ENCODE results near the gene NCOA7. TPM values are rescaled to one million over a fixed set of nuclear protein-coding genes. Genes with fewer than 3 reads are reported as not detected.

NCOA7 gene
- total RNA-seq, 2 experiments from 2014 or later = 34.6 to 35.7 TPM

GRCh38 chr6:125863023-125863422 lies 72.3 kb downstream of the NCOA7 start:
- Mint-ChIP-seq H3K4me1 (ENCODE audit: low read depth) (peaks cover 6% of the 10 kb centered on the region), H3K9me3 (no peaks in the 10 kb centered on the region), H3K27ac (no peak overlapping the region), H3K36me3 (ENCODE audit: low read depth) (peaks cover 16% of the 10 kb centered on the region), H3K4me3 (no peak overlapping the region), H3K27me3 (no peaks in the 10 kb centered on the region)
- no peak overlapping the region for H3K4me3 ChIP-seq (ENCODE audit: low read length)
- ChIA-PET POLR2A (interaction anchor here (0.9 kb wide), 1 partner anchor 72 kb away, joined by 3 read pairs; the partner anchor contains the start of gene NCOA7), CTCF (no interaction called here)
- H3K4me1 ChIP-seq (ENCODE audit: insufficient read depth, low read length) = no peaks in the 10 kb centered on the region
- no peak overlapping the region for H3K27ac ChIP-seq (ENCODE audit: low read depth in 1 of 2, low read length in 2 of 2)
- ATAC-seq (ENCODE audit: poor library complexity) (no peak), DNase-seq (no peak)
- peaks cover 15% of the 10 kb centered on the region for H3K36me3 ChIP-seq (ENCODE audit: insufficient read depth, low read length)
- H3K9me3 ChIP-seq (ENCODE audit: control insufficient read depth in 1 of 2, insufficient read depth in 1 of 2, low read length in 2 of 2) = no peaks in the 10 kb centered on the region
- intact Hi-C loops (cut with DNase I, micrococcal nuclease) = no loop called here
- no peaks in the 10 kb centered on the region for H3K27me3 ChIP-seq (ENCODE audit: control insufficient read depth in 1 of 2, insufficient read depth in 2 of 2, low read length in 2 of 2)
- TF ChIP-seq CTCF (IDR thresholded peaks at IDR 0.05) = no peak

DNA sequence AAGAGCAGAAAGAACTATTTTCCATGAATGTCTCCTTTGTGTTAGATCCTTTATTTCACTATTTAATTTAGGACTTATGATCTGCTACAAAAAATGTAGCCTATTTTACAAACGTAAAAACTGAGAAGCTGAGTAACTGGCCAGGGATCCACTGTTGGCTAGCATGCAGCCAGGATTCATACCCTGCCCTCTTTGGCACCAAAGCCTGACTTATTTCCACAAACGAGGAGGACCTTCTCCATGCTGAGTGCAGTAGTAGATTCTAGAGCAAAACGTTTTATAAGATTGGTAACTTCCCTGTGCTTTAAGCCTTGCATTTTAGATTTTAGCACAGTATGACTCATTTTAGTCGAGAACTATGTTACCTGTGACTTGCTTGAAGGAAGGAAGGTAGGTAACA lies 74.3 kb downstream of the NCOA7 start:
- ChIA-PET CTCF (no interaction called here), POLR2A (no interaction called here)
- TF ChIP-seq CTCF (IDR thresholded peaks at IDR 0.05) = no peak

GRCh38 chr6:125866433-125866832 lies 75.7 kb downstream of the NCOA7 start:
- Histone ChIP-seq H3K4me3 (ENCODE audit: low read length) (no peak overlapping the region), H3K9me3 (ENCODE audit: control insufficient read depth in 1 of 2, insufficient read depth in 1 of 2, low read length in 2 of 2) (no peaks in the 10 kb centered on the region), H3K27ac (ENCODE audit: low read depth in 1 of 2, low read length in 2 of 2) (no peak overlapping the region), H3K4me1 (ENCODE audit: insufficient read depth, low read length) (no peaks in the 10 kb centered on the region), H3K27me3 (ENCODE audit: control insufficient read depth in 1 of 2, insufficient read depth in 2 of 2, low read length in 2 of 2) (no peaks in the 10 kb centered on the region), H3K36me3 (ENCODE audit: insufficient read depth, low read length) (peaks cover 18% of the 10 kb centered on the region)
- DNase-seq (no peak), ATAC-seq (ENCODE audit: poor library complexity) (no peak)
- Mint-ChIP-seq H3K27me3 (no peaks in the 10 kb centered on the region), H3K4me1 (ENCODE audit: low read depth) (no peaks in the 10 kb centered on the region), H3K9me3 (no peaks in the 10 kb centered on the region), H3K4me3 (no peak overlapping the region), H3K27ac (no peak overlapping the region), H3K36me3 (ENCODE audit: low read depth) (peaks cover 21% of the 10 kb centered on the region)
- CTCF ChIA-PET = no interaction called here
- POLR2A ChIA-PET = interaction anchor here (1.2 kb wide), 1 partner anchor 76 kb away, joined by 3 read pairs; the partner anchor contains the start of gene NCOA7
- intact Hi-C loops (cut with DNase I, micrococcal nuclease) = no loop called here
- no peak for TF ChIP-seq CTCF (IDR thresholded peaks at IDR 0.05)

More for the DNA sequence above, 74.3 kb downstream of the NCOA7 start:
- intact Hi-C loops (cut with DNase I, micrococcal nuclease) = no loop called here
- Mint-ChIP-seq H3K9me3 (no peaks in the 10 kb centered on the region), H3K27me3 (no peaks in the 10 kb centered on the region), H3K27ac (no peak overlapping the region), H3K4me1 (ENCODE audit: low read depth) (no peaks in the 10 kb centered on the region), H3K36me3 (ENCODE audit: low read depth) (peaks cover 7% of the 10 kb centered on the region), H3K4me3 (no peak overlapping the region)
- no peaks in the 10 kb centered on the region for H3K27me3 ChIP-seq (ENCODE audit: control insufficient read depth in 1 of 2, insufficient read depth in 2 of 2, low read length in 2 of 2)
- ATAC-seq (ENCODE audit: poor library complexity) = no peak
- no peak overlapping the region for H3K27ac ChIP-seq (ENCODE audit: low read depth in 1 of 2, low read length in 2 of 2)
- H3K36me3 ChIP-seq (ENCODE audit: insufficient read depth, low read length) = peaks cover 15% of the 10 kb centered on the region
- no peaks in the 10 kb centered on the region for H3K9me3 ChIP-seq (ENCODE audit: control insufficient read depth in 1 of 2, insufficient read depth in 1 of 2, low read length in 2 of 2)
- DNase-seq = no peak
- H3K4me3 ChIP-seq (ENCODE audit: low read length) = no peak overlapping the region
- H3K4me1 ChIP-seq (ENCODE audit: insufficient read depth, low read length) = no peaks in the 10 kb centered on the region

Data from CD4-positive, alpha-beta T cell (primary cell).